ENCODE measurements around the gene ARHGAP8. TPM values are rescaled to one million over a fixed set of nuclear protein-coding genes. Genes with fewer than 3 reads are reported as not detected.

ARHGAP8 gene
- 0.28 TPM for polyA plus RNA-seq (2013, experiment 1 of 2)
- 0.33 TPM for polyA plus RNA-seq (2013, experiment 2 of 2)

- Histone ChIP-seq H3K4ac (ENCODE audit: low read depth in 1 of 2, low read length in 2 of 2) (no peak within 1 kb of the TSS), H3K18ac (ENCODE audit: low read depth in 1 of 2, low read length in 2 of 2) (no peak within 1 kb of the TSS), H3K4me1 (ENCODE audit: control insufficient read depth, insufficient read depth, low read depth, low read length) (peaks cover 17% of the 10 kb centered on the region)
Observed at GRCh38 chr22:44752285-44753188, at the start of gene ARHGAP8. TSS of gene ARHGAP8 (plus strand) at chr22:44752575. CDS start at chr22:44786528, 33,953 bp downstream.

GRCh38 chr22:44703255-44703870 lies 49.0 kb upstream of the ARHGAP8 start:
- peaks cover 30% of the 10 kb centered on the region for H3K79me1 ChIP-seq (replicated peaks; ENCODE audit: low read length, poor library complexity, severe bottlenecking)
- H3K14ac ChIP-seq (ENCODE audit: low read length in 2 of 2), result peak overlapping the region in 1 of 2 experiments; percentile 62
- no peaks in the 10 kb centered on the region for H3K9me3 ChIP-seq (ENCODE audit: control insufficient read depth, low read length)
- H4K8ac ChIP-seq (ENCODE audit: low read length), result no peak overlapping the region
- H3K27me3 ChIP-seq (ENCODE audit: control insufficient read depth in 1 of 2, insufficient read depth in 1 of 2, low read length in 2 of 2), result peaks cover 0 to 9% of the 10 kb centered on the region in 2 experiments
- H3K4ac ChIP-seq (ENCODE audit: low read depth in 1 of 2, low read length in 2 of 2), result peak overlapping the region in 1 of 2 experiments; percentile 24
- H3K18ac ChIP-seq (ENCODE audit: low read depth in 1 of 2, low read length in 2 of 2), result peak overlapping the region in 1 of 2 experiments; percentile 55
- peak overlapping the region; percentile 85 for H3K4me2 ChIP-seq (ENCODE audit: low read length, poor library complexity, severe bottlenecking)
- no peak overlapping the region for H2BK15ac ChIP-seq (ENCODE audit: low read depth, poor library complexity, severe bottlenecking)
- H2BK12ac ChIP-seq (ENCODE audit: low read length in 2 of 2), result peak overlapping the region; percentile 49 to 64
- no peak overlapping the region for H2AK5ac ChIP-seq (ENCODE audit: low read length, severe bottlenecking)
- H3K4me1 ChIP-seq (ENCODE audit: control insufficient read depth, insufficient read depth, low read depth, low read length), result peaks cover 55% of the 10 kb centered on the region
- WGBS, result 53% methylated on average over 22 of the region's 23 CpGs
- no peak overlapping the region for H2BK120ac ChIP-seq (ENCODE audit: low read depth, low read length)
- H2BK5ac ChIP-seq (ENCODE audit: low read depth, low read length, poor library complexity, severe bottlenecking), result no peak overlapping the region
- H4K91ac ChIP-seq (ENCODE audit: low read length), result peak overlapping the region; percentile 10
- H3K27ac ChIP-seq (ENCODE audit: low read length, poor library complexity, severe bottlenecking), result peak overlapping the region; percentile 60
- H2AFZ ChIP-seq (ENCODE audit: low read depth, low read length), result no peak overlapping the region
- peak overlapping the region; percentile 71 to 87 for H3K4me3 ChIP-seq (ENCODE audit: insufficient read depth in 1 of 2, low read depth in 1 of 2, low read length in 2 of 2)
- H3K9ac ChIP-seq (ENCODE audit: low read length), result peak overlapping the region; percentile 69
- H3K36me3 ChIP-seq (ENCODE audit: control insufficient read depth in 1 of 2, insufficient read depth in 2 of 2, low read depth in 1 of 2, low read length in 2 of 2), result peaks cover 0 to 25% of the 10 kb centered on the region in 2 experiments
- DNase-seq, result no peak
- H3K23ac ChIP-seq (ENCODE audit: low read length in 2 of 2), result no peak overlapping the region

More at GRCh38 chr22:44752285-44753188, at the start of gene ARHGAP8:
- Histone ChIP-seq H3K9me3 (ENCODE audit: control insufficient read depth, low read length) (peaks cover 4% of the 10 kb centered on the region), H4K91ac (ENCODE audit: low read length) (no peak within 1 kb of the TSS), H2BK5ac (ENCODE audit: low read depth, low read length, poor library complexity, severe bottlenecking) (no peak within 1 kb of the TSS), H2AK5ac (ENCODE audit: low read length, severe bottlenecking) (no peak within 1 kb of the TSS), H2AFZ (ENCODE audit: low read depth, low read length) (no peak within 1 kb of the TSS), H3K36me3 (ENCODE audit: control insufficient read depth in 1 of 2, insufficient read depth in 2 of 2, low read depth in 1 of 2, low read length in 2 of 2) (no peaks in the 10 kb centered on the region), H3K27me3 (ENCODE audit: control insufficient read depth in 1 of 2, insufficient read depth in 1 of 2, low read length in 2 of 2) (peaks cover 53 to 64% of the 10 kb centered on the region in 2 experiments), H4K8ac (ENCODE audit: low read length) (no peak within 1 kb of the TSS), H3K4me3 (ENCODE audit: insufficient read depth in 1 of 2, low read depth in 1 of 2, low read length in 2 of 2) (peak within 1 kb of the TSS; percentile 17 to 57), H2BK120ac (ENCODE audit: low read depth, low read length) (no peak within 1 kb of the TSS), H3K79me1 (replicated peaks; ENCODE audit: low read length, poor library complexity, severe bottlenecking) (no peaks in the 10 kb centered on the region), H3K4me2 (ENCODE audit: low read length, poor library complexity, severe bottlenecking) (peak within 1 kb of the TSS; percentile 56), H2BK15ac (ENCODE audit: low read depth, poor library complexity, severe bottlenecking) (no peak within 1 kb of the TSS), H2BK12ac (ENCODE audit: low read length in 2 of 2) (no peak within 1 kb of the TSS), H3K9ac (ENCODE audit: low read length) (no peak within 1 kb of the TSS), H3K27ac (ENCODE audit: low read length, poor library complexity, severe bottlenecking) (no peak within 1 kb of the TSS), H3K23ac (ENCODE audit: low read length in 2 of 2) (no peak within 1 kb of the TSS), H3K14ac (ENCODE audit: low read length in 2 of 2) (no peak within 1 kb of the TSS)
- WGBS, result 6% methylated on average over 38 of the region's 78 CpGs
- DNase-seq, result no peak

- Histone ChIP-seq H3K4me2 (ENCODE audit: low read length, poor library complexity, severe bottlenecking) (no peak overlapping the region), H2AFZ (ENCODE audit: low read depth, low read length) (no peak overlapping the region), H3K27me3 (ENCODE audit: control insufficient read depth in 1 of 2, insufficient read depth in 1 of 2, low read length in 2 of 2) (peaks cover 0 to 9% of the 10 kb centered on the region in 2 experiments), H3K23ac (ENCODE audit: low read length in 2 of 2) (no peak overlapping the region), H4K8ac (ENCODE audit: low read length) (no peak overlapping the region), H3K9ac (ENCODE audit: low read length) (no peak overlapping the region), H3K9me3 (ENCODE audit: control insufficient read depth, low read length) (no peaks in the 10 kb centered on the region), H2BK12ac (ENCODE audit: low read length in 2 of 2) (no peak overlapping the region), H3K4ac (ENCODE audit: low read depth in 1 of 2, low read length in 2 of 2) (no peak overlapping the region), H3K27ac (ENCODE audit: low read length, poor library complexity, severe bottlenecking) (no peak overlapping the region), H3K14ac (ENCODE audit: low read length in 2 of 2) (no peak overlapping the region), H2BK5ac (ENCODE audit: low read depth, low read length, poor library complexity, severe bottlenecking) (no peak overlapping the region), H3K18ac (ENCODE audit: low read depth in 1 of 2, low read length in 2 of 2) (no peak overlapping the region), H4K91ac (ENCODE audit: low read length) (no peak overlapping the region), H3K79me1 (replicated peaks; ENCODE audit: low read length, poor library complexity, severe bottlenecking) (peaks cover 36% of the 10 kb centered on the region), H2AK5ac (ENCODE audit: low read length, severe bottlenecking) (no peak overlapping the region), H3K4me1 (ENCODE audit: control insufficient read depth, insufficient read depth, low read depth, low read length) (peaks cover 52% of the 10 kb centered on the region), H3K4me3 (ENCODE audit: insufficient read depth in 1 of 2, low read depth in 1 of 2, low read length in 2 of 2) (no peak overlapping the region), H3K36me3 (ENCODE audit: control insufficient read depth in 1 of 2, insufficient read depth in 2 of 2, low read depth in 1 of 2, low read length in 2 of 2) (peaks cover 0 to 32% of the 10 kb centered on the region in 2 experiments), H2BK120ac (ENCODE audit: low read depth, low read length) (no peak overlapping the region), H2BK15ac (ENCODE audit: low read depth, poor library complexity, severe bottlenecking) (no peak overlapping the region)
- WGBS, result 96% methylated on average over 16 of the region's 16 CpGs
- DNase-seq, result no peak
Observed at GRCh38 chr22:44704159-44705021, 48.0 kb upstream of the ARHGAP8 start.

Measured in mesenchymal stem cell (in vitro differentiated cells and primary cell).